Activated CD4-positive, alpha-beta T cell treated with anti-CD3 and anti-CD28 coated beads, Interleukin-2, amount 50 U/mL, for 24 hours (primary cell): ENCODE measurements around the gene MCF2L.
"Not testable (repeated sequence)": the region's sequence is repeated elsewhere in the genome, so short reads cannot be mapped to it uniquely, and the experiment has no call there.

ENCODE experiments used
- DNase-seq, 2 donors: peaks; one replicate each; pipeline ENCODE4 v3.0.0-alpha.2; 2020; ENCODE audit warnings: low read depth in 1 of 2, low spot score in 1 of 2

Gene MCF2L

GRCh38 chr13:112968910-112969691 is at the start of gene MCF2L:
MCF2L (plus strand) TSS chr13:112969214; CDS start chr13:112969380, 166 bp downstream.
- peak; percentile 11 to 29 for DNase-seq

DNA sequence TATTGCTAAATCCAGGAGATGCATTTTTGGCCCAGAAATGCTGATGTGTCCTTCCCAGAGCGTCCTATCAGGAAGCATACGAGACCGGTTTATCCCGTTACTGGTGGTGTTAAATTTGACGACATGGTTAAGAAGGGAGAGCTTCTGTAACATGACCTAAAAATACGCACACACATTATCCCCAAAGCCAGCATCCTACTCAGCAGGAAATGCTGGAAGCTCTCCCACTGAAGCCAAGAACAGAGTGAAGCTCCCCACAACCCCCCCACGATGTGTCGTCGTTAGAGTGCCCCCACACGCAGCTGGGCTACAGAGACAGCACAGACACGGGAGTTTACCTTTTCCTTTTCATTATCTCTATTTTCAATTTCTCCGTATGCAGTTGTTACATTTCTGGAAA is 45.1 kb upstream of the MCF2L start:
- no peak for DNase-seq

GRCh38 chr13:112924365-112924764 is 44.6 kb upstream of the MCF2L start:
- DNase-seq, result no peak

DNA sequence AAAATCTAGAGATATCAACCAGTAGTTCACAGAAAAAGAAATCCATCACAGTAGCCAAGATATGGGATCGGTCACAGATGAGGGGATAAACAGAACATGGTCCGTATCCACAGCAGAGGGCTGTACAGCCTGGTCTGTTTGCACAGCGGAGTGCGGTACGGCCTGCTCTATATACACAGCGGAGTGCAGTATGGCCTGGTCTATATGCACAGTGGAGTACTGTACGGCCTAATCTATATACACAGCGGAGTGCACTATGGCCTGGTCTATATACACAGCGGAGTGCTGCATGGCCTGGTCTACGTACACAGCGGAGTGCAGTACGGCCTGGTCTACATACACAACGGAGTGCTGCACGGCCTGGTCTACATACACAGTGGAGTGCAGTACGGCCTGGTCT is 43.0 kb upstream of the MCF2L start:
- DNase-seq, result no peak

- no peak for DNase-seq
Measured at GRCh38 chr13:112926993-112927392, 42.0 kb upstream of the MCF2L start.

- no peak for DNase-seq
Measured at GRCh38 chr13:112928020-112928971, 40.7 kb upstream of the MCF2L start.

- DNase-seq, result no peak
Measured at GRCh38 chr13:112928972-112929782, 39.8 kb upstream of the MCF2L start.

DNA sequence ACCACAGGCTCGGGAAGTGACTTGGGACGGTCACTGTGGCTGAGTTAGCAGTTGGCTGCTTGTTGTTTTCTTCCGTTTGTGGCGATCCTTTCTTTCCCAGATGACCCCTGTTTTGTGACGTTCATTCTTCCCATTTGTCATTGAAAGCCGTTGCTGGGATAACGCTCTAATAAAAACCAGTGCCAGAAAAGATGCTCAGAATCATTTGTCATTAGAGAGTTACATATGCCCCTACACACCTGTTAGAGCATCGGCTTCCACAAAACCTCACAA is 39.3 kb upstream of the MCF2L start:
- no peak for DNase-seq

GRCh38 chr13:112930192-112930591 is 38.8 kb upstream of the MCF2L start:
- no peak for DNase-seq

DNA sequence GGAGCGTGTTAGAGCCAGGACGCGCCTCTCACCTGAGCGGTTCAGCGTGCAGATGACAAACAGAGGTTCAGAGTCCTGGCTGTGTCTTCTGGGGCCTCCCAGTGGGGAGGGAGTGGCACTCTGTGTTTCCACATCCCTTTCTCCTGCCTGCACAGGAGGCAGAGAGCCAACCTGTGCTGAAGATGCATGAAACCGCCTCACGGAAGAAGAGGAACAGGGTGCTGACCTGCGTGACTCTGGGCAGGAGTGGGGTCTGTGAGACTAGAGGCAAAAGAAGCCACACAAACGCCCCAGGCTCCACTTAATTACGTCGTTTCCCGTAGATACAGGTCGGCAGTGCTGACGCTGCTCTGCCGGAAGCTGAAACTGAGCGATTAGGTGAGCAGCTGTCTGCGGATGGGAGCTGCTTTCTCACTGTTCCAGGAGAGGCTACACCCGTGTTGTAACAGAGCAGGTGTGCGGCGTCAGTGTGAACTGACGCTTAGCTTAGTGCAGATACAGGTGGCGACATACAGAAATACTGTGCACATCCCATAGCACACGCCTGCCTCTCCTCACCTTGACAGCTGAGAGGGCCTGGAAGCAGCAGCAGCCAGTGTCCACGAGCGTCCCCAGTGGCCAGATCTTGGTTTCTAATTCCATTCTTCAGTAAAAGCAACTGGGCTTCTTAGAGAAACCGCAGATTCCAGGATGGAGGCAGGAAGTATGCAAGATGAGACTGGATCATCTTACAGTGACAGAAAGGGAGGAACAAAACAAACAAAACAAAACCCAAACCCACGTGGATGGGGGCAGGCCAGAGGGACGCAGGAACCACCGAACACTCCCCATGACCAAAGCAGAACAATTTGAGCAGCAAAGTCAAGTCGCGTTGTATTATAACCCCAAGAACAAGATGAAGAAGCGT is 37.7 kb upstream of the MCF2L start:
- no peak for DNase-seq

DNA sequence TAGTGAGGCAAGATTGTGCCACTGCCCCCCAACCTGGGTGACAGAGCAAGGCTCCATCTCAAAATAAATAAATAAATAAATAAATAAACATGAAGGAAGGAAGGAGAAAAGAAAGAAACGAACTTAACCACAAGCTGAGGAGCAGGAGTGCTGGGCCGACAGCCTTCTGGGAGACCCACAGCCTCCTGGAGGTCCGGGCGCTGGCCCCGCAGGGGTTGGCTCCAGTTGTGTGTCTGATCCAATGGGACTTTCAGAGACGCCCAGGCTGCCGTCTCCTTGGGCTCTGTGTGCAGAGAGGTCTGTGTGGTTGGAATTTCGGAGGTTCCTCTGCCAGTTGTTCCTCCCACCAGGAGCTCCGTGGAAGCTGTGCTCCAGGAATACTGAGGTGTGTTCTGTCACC is 36.0 kb upstream of the MCF2L start:
- no peak for DNase-seq

DNA sequence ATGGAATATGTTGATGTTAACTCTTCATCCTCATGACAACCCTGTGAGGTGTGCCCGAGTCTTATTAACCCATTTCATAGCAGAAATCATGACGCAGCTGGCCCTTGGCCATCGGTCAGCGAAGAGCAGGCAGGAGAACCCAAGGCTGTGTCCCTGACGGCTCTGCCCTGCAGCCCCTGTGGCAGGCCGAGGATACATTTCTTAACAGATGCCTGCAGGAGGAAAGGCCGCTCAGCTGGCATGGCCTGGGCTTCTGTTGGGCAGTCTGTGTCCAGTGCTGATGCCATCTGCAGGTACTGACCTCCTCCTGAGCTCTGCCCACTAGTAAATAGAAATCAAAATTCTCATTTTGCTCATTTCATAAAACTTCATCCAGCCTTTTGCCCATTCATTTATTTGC is 35.4 kb upstream of the MCF2L start:
- no peak for DNase-seq

GRCh38 chr13:112934078-112934477 is 34.9 kb upstream of the MCF2L start:
- no peak for DNase-seq

GRCh38 chr13:112938680-112939079 is 30.3 kb upstream of the MCF2L start:
- no peak for DNase-seq

DNA sequence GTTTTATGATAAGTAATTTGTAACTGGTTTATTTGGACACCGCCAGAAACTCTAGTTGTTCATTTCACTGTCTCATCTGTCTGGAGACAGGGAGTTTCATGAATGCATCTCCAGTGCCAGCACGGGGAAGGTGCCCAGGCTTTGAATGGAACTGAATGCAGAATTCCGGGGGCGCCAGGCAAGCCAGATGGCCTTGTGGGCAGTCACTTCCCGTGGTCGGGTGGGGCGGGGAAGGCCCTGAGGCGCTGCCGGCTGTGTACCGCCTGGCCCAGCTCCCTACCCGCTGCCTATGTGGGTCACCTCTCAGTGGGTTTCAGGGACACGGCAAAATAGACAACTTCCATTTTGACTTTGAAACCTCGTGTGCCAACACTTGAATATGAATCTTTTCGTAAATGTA is 28.8 kb upstream of the MCF2L start:
- no peak for DNase-seq

GRCh38 chr13:112941349-112941748 is 27.7 kb upstream of the MCF2L start:
- no peak for DNase-seq

- not testable (repeated sequence) for DNase-seq
Measured at GRCh38 chr13:112941765-112942164, 27.2 kb upstream of the MCF2L start.

DNA sequence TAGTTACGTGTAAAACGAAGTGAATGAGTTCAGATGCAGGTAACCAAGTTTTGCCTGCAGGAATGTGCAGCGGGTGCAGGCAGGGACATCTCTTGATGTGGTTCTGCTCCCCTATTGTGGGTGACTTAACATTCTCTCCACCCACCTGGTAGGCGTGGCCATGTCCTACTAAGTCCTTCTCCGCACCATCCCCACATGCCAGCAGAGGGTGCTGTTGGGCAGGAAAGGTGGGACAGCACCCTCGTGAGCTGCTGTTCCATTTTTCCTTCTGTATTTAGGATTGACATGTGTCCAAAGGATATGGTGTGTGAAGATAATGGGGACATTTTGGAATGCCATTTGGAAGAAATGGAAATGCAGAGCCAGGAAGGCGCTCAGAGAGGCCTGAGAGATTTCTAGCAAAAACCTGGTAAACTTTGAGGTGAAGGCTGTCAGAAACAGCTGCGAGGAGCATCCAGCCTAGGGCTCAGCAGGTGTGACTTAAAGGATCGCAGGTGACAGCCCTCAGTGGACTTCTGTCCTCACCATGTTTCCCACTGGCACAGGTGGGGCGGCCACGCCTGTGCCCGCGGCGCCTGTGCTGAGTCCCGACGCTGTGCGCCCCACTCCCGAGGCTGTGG is 26.2 kb upstream of the MCF2L start:
- DNase-seq, result peak; percentile 92 to 95

DNA sequence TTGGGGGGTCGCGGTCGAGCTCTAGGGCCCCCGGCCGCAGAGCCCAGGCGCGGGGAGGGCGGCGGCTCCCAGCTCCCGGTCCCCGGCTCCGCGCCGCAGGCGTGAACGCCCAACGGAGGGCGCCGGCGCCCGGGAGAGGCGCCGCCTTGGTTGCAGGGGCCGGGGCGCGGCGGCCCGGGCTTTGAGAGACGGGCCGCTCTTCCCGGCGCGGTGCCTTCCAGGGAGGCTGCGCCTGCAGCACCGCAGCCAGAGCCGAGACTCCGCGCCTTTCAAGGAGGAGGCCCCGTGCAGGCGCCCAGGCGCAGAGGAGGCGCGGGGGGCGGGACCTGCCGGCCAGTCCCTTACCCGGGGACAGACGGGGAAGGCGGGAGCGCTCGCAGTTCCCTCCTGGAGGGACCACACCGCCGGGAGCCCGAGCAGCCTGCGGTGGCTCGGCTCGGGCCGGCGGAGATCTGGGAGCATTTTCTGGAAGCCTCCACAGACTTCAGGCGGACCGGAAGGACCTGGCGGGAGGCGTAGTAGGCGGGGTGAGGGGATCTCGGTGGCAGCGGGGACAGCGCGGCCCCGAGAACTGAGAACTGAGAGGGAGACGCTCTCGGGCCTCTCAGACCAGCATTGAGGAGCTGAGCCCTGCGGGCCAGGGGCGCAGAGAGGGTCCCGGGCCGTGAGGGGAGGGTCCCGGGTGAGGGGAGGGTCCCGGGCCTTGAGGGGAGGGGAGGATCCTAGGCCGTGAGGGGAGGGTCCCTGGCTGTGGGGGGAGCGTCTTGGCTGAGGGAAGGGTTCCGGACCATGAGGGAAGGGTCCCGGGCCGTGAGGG is 25.5 kb upstream of the MCF2L start:
- DNase-seq, result peak; percentile 6 to 7
